Tongue (tissue), 1 donor: ENCODE results near the gene CYB5B. TPM values are rescaled to one million over a fixed set of nuclear protein-coding genes. Genes with fewer than 3 reads are reported as not detected.

Experiments
- total RNA-seq: library from RNA; depleted of rRNA; stranded (reverse); fragments of >200 nt; gene quantifications from one replicate; pipeline ENCODE4 v1.2.3, GENCODE V29; 2014

Gene CYB5B
- total RNA-seq, 1 donor from 2014 or later: 47.9 TPM

Other genes with a start within 250 kb of the CYB5B start
- gene SNTB2, start 237.5 kb upstream of the CYB5B start, total RNA-seq: 63.9 TPM
- 25.2 TPM for gene VPS4A, start 113.3 kb upstream of the CYB5B start, total RNA-seq
- gene PDF, start 94.0 kb upstream of the CYB5B start, total RNA-seq: 12.0 TPM
- 41.7 TPM for gene COG8, start 85.1 kb upstream of the CYB5B start, total RNA-seq
- gene NIP7, start 84.8 kb upstream of the CYB5B start, total RNA-seq: 14.7 TPM
- not detected for gene TMED6, start 72.8 kb upstream of the CYB5B start, total RNA-seq
- 18.7 TPM for gene TERF2, start 38.6 kb upstream of the CYB5B start, total RNA-seq
- gene NFAT5, start 141.3 kb downstream of the CYB5B start, total RNA-seq: 45.6 TPM